IMR-90 (cell line): ENCODE results near the gene PDK3. TPM values are rescaled to one million over a fixed set of nuclear protein-coding genes. Genes with fewer than 3 reads are reported as not detected.
A peak's percentile ranks its signal among the peaks of the same experiment; 100 is the strongest.

Source experiments
- ATAC-seq: fragments of 200-7000 bp; cut with Tn5 transposase; 2 replicates; pipeline ENCODE4 v1.9.1; 2020; ENCODE audit warnings: low read depth, mild to moderate bottlenecking, moderate library complexity
- BruUV-seq: library from RNA; stranded (reverse); fragments of 400-500 nt; replicated peaks from 2 replicates; lab custom pipeline; 2021; lab: Mats Ljungman, UMichigan
- CTCF ChIA-PET: fragments of 300-600 bp; formaldehyde crosslinking; extraction: SDS; loops from one replicate; lab custom pipeline; 2021; ENCODE audit warnings: antibody characterized with exemption; lab: Yijun Ruan, JAX
- POLR2A ChIA-PET: fragments of 300-600 bp; sonication (Branson Sonifier 250); formaldehyde crosslinking; loops from one replicate; lab custom pipeline; 2022; ENCODE audit warnings: antibody characterized with exemption; ENCODE audit not compliant: unreplicated experiment; lab: Charles Lee
- DNase-seq: peaks from one replicate; pipeline ENCODE4 v3.0.0; 2013
- H2AFZ ChIP-seq: replicated peaks from 2 replicates; pipeline ENCODE3; 2013; ENCODE audit warnings: low read length, mild to moderate bottlenecking; ENCODE audit not compliant: poor library complexity
- H2AK5ac ChIP-seq: 2 replicates; pipeline ENCODE4 v1.6.1; 2013; ENCODE audit warnings: low read depth, low read length, inconsistent platforms
- H2AK9ac ChIP-seq: replicated peaks from 2 replicates; pipeline ENCODE3; 2013; ENCODE audit warnings: mild to moderate bottlenecking, low read depth, low read length, moderate library complexity; ENCODE audit not compliant: poor library complexity
- H2BK120ac ChIP-seq: 2 replicates; pipeline ENCODE4 v1.6.1; 2013; ENCODE audit warnings: low read depth, low read length, inconsistent platforms
- H2BK15ac ChIP-seq: 3 replicates; pipeline ENCODE4 v1.6.1; 2013; ENCODE audit warnings: low read depth, low read length, inconsistent platforms
- H2BK20ac ChIP-seq: 2 replicates; pipeline ENCODE4 v1.6.1; 2013; ENCODE audit warnings: low read depth, mild to moderate bottlenecking, inconsistent platforms, low read length, moderate library complexity
- H2BK5ac ChIP-seq: 2 replicates; pipeline ENCODE4 v1.6.1; 2013; ENCODE audit warnings: mild to moderate bottlenecking, low read depth, low read length, inconsistent platforms; ENCODE audit not compliant: poor library complexity, severe bottlenecking
- H3K14ac ChIP-seq: replicated peaks from 2 replicates; pipeline ENCODE4 v1.6.1; 2013; ENCODE audit warnings: low read depth, low read length, inconsistent platforms
- H3K18ac ChIP-seq: 2 replicates; pipeline ENCODE4 v1.6.1; 2013; ENCODE audit warnings: low read depth, low read length, control low read depth
- H3K23ac ChIP-seq: 2 replicates; pipeline ENCODE4 v1.6.1; 2013; ENCODE audit warnings: low read depth, low read length, inconsistent platforms
- H3K27ac ChIP-seq: 2 replicates; pipeline ENCODE4 v1.5.1; 2013; ENCODE audit warnings: mild to moderate bottlenecking, control low read depth, low read length; ENCODE audit not compliant: insufficient read depth
- H3K27me3 ChIP-seq: 2 replicates; pipeline ENCODE4 v1.6.1; 2013; ENCODE audit warnings: low read length; ENCODE audit not compliant: control insufficient read depth, insufficient read depth
- H3K36me3 ChIP-seq: 2 replicates; pipeline ENCODE4 v1.6.1; 2013; ENCODE audit warnings: low read length, mixed read lengths; ENCODE audit not compliant: control insufficient read depth, insufficient read depth
- H3K4ac ChIP-seq: 2 replicates; pipeline ENCODE4 v1.6.1; 2013; ENCODE audit warnings: low read depth, low read length, inconsistent platforms
- H3K4me1 ChIP-seq: 2 replicates; pipeline ENCODE4 v1.6.1; 2013; ENCODE audit warnings: low read length, mixed read lengths; ENCODE audit not compliant: control insufficient read depth, insufficient read depth
- H3K4me2 ChIP-seq: 2 replicates; pipeline ENCODE4 v1.6.1; 2013; ENCODE audit warnings: low read depth, mild to moderate bottlenecking, control low read depth, low read length, moderate library complexity
- H3K4me3 ChIP-seq: 2 replicates; pipeline ENCODE4 v1.5.1; 2013; ENCODE audit warnings: low read depth, mild to moderate bottlenecking, control low read depth, low read length, moderate library complexity; ENCODE audit not compliant: insufficient read depth
- H3K56ac ChIP-seq: 2 replicates; pipeline ENCODE4 v1.6.1; 2013; ENCODE audit warnings: low read length, inconsistent platforms; ENCODE audit not compliant: insufficient read depth; ENCODE audit errors: extremely low read depth
- H3K79me1 ChIP-seq, 2 experiments: 2 replicates each; pipeline ENCODE4 v1.6.1; 2013; ENCODE audit warnings: low read length in 2 of 2, inconsistent platforms in 1 of 2, low read depth in 1 of 2
- H3K9ac ChIP-seq: 2 replicates; pipeline ENCODE4 v1.6.1; 2013; ENCODE audit warnings: low read depth, low read length, control low read depth
- H3K9me1 ChIP-seq: 2 replicates; pipeline ENCODE4 v1.6.1; 2013; ENCODE audit warnings: low read length, inconsistent platforms; ENCODE audit not compliant: insufficient read depth
- H3K9me3 ChIP-seq: 2 replicates; pipeline ENCODE4 v1.6.1; 2013; ENCODE audit warnings: low read length; ENCODE audit not compliant: control insufficient read depth, insufficient read depth
- H4K20me1 ChIP-seq: 2 replicates; pipeline ENCODE4 v1.6.1; 2013; ENCODE audit warnings: low read length, inconsistent platforms; ENCODE audit not compliant: insufficient read depth
- H4K5ac ChIP-seq: 2 replicates; pipeline ENCODE4 v1.6.1; 2013; ENCODE audit warnings: mild to moderate bottlenecking, low read depth, low read length, control low read depth
- H4K8ac ChIP-seq, 2 experiments: 2 replicates each; pipeline ENCODE4 v1.6.1; 2013; ENCODE audit warnings: low read depth in 2 of 2, low read length in 2 of 2, control low read depth in 1 of 2, inconsistent platforms in 1 of 2
- H4K91ac ChIP-seq: 2 replicates; pipeline ENCODE4 v1.6.1; 2013; ENCODE audit warnings: low read depth, low read length, inconsistent platforms; ENCODE audit not compliant: insufficient read depth
- BHLHE40 ChIP-seq: fragments of 150-350 bp; IDR thresholded peaks from 2 replicates; pipeline ENCODE4 v1.6.1; 2016; ENCODE audit warnings: mild to moderate bottlenecking, low read depth, low read length
- CHD1 ChIP-seq: IDR thresholded peaks from 2 replicates; pipeline ENCODE4 v1.6.1; 2012; ENCODE audit warnings: low read depth, low read length, improper control_type of control experiment
- FOS ChIP-seq: fragments of 150-350 bp; IDR thresholded peaks from 2 replicates; pipeline ENCODE4 v1.6.1; 2016; ENCODE audit warnings: low read depth, low read length
- POLR2A ChIP-seq: IDR thresholded peaks from 2 replicates; pipeline ENCODE4 v1.6.1; 2012; ENCODE audit warnings: mild to moderate bottlenecking, low read depth, low read length
- SMC3 ChIP-seq: fragments of 150-350 bp; IDR thresholded peaks from 2 replicates; pipeline ENCODE4 v1.6.1; 2016; ENCODE audit warnings: low read depth, mild to moderate bottlenecking, antibody characterized with exemption, low read length, moderate library complexity
- WGBS, 2 experiments: methylation state at CpG; one replicate each; pipeline versions ENCODE4 v1.1.5 to v1.1.7; 2013; ENCODE audit warnings: missing lambda C conversion rate in 2 of 2; ENCODE audit not compliant: insufficient read length in 1 of 2; ENCODE audit errors: extremely low coverage in 2 of 2; 5-methylcytosine and 5-hydroxymethylcytosine counted together
- dilution Hi-C: fragments of 300-500 bp; cut with HindIII; formaldehyde crosslinking; loops from one replicate; pipeline ENCODE4 v1.14.3; 2018; ENCODE audit warnings: low sequenced_read_pairs; ENCODE audit not compliant: unreplicated experiment
- in situ Hi-C: fragments of 300-500 bp; cut with MboI; formaldehyde crosslinking; loops from 3 replicates; pipeline ENCODE4 v1.14.3; 2019; ENCODE audit warnings: low sequenced_read_pairs, inconsistent platforms, mixed read lengths
- intact Hi-C: fragments of 100-400 bp; cut with micrococcal nuclease; formaldehyde crosslinking; loops from 2 replicates; pipeline ENCODE4 v1.10.0; 2022
- polyA plus RNA-seq, 3 experiments: library from polyadenylated mRNA; depleted of rRNA; stranded (reverse); fragments of >200 nt; gene quantifications; 2 replicates each; pipeline ENCODE4 v1.2.3, GENCODE V29; 2012; ENCODE audit warnings: low replicate concordance in 1 of 3
- total RNA-seq: library from RNA; depleted of rRNA; stranded (reverse); fragments of >200 nt; gene quantifications from 2 replicates; pipeline ENCODE4 v1.2.3, GENCODE V29; 2012

Gene PDK3
- total and polyA plus RNA-seq, 2 of the 4 experiments (the other 2 are of a cell fraction): 2.3 to 4.8 TPM

GRCh38 chrX:24465532-24465865 lies 413 bp downstream of the PDK3 start:
- Histone ChIP-seq H4K20me1 (no peaks in the 10 kb centered on the region), H2AK5ac (no peak overlapping the region), H3K79me1 (no peaks in the 10 kb centered on the region), H4K8ac (no peak overlapping the region), H2BK20ac (no peak overlapping the region), H2AK9ac (peak overlapping the region; percentile 48), H3K4ac (no peak overlapping the region), H3K9me3 (no peaks in the 10 kb centered on the region), H3K4me2 (peak overlapping the region; percentile 74), H3K36me3 (no peaks in the 10 kb centered on the region), H2AFZ (peak overlapping the region; percentile 91), H3K4me3 (peak overlapping the region; percentile 87), H4K5ac (no peak overlapping the region), H4K91ac (no peak overlapping the region), H3K23ac (no peak overlapping the region), H3K9ac (peak overlapping the region; percentile 45; the same call in 1 of the 2 replicates), H2BK5ac (no peak overlapping the region), H3K27me3 (peaks cover 3% of the 10 kb centered on the region), H3K18ac (no peak overlapping the region), H3K4me1 (no peaks in the 10 kb centered on the region), H3K56ac (no peak overlapping the region), H3K27ac (no peak overlapping the region; the same call in 1 of the 2 replicates), H2BK120ac (no peak overlapping the region), H3K14ac (no peak overlapping the region), H2BK15ac (no peak overlapping the region), H3K9me1 (no peaks in the 10 kb centered on the region; the same call in 1 of the 2 replicates)
- ChIA-PET POLR2A (no interaction called here), CTCF (no interaction called here)
- dilution Hi-C loops (no loop called here), intact Hi-C loops (loop anchor here (2.0 kb wide), 1 partner anchor 69 kb away; no protein-coding TSS in a partner anchor), in situ Hi-C loops (no loop called here)
- DNase-seq: no peak
- no TSS peak for BruUV-seq
- WGBS, 2 experiments: 50% methylated on average over 2 of the region's 25 CpGs; no CpG with 5 or more reads in 1 of the 2 experiments
- ATAC-seq: no peak
- no peak for TF ChIP-seq FOS
- TF ChIP-seq POLR2A: no peak
- no peak for TF ChIP-seq BHLHE40
- no peak for TF ChIP-seq SMC3
- TF ChIP-seq CHD1: no peak
